Ammon's horn (tissue), 1 donor: ENCODE measurements around the gene NCS1.

Experiments
- DNase-seq: peaks from one replicate; pipeline ENCODE4 v3.0.0-alpha.2; 2016; ENCODE audit warnings: low spot score

NCS1 gene

GRCh38 chr9:130213911-130214761, 41.9 kb downstream of the NCS1 start:
- DNase-seq: no peak

DNA sequence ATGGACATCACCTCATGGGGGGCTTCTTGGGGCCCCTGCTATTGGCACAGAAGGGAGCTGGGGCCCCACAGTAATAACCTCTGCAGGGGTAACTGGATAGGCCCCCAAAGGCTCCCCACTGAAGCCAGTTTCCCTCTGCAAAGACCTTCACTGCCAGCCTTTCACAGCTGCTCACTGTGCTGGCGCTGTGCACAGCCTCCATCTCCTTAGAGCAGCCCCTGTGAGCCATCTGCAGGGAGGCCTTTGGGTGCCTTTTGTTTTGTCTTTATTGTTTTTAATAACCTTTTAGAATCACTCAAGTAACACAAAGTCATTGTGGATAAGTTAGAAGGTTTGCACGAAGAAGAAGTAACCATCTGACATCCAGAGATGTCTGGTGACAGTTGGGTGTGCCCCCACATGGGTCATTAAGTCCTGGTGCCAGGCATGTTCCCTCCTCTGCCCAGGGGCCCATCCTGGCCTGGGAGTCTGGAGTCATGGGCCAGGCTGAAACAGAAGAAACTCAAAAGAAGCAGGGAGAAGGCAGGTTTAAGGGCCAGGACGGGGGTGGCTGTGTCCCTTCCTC, 42.7 kb downstream of the NCS1 start:
- DNase-seq: no peak

- DNase-seq: no peak
These were observed 43.3 kb downstream of the NCS1 start for GRCh38 chr9:130215341-130216119.

GRCh38 chr9:130217838-130218237, 45.6 kb downstream of the NCS1 start:
- DNase-seq: no peak

- DNase-seq: no peak
These were observed 47.5 kb downstream of the NCS1 start for GRCh38 chr9:130219661-130220096.

GRCh38 chr9:130220352-130220751, 48.1 kb downstream of the NCS1 start:
- DNase-seq: no peak

GRCh38 chr9:130222833-130223232, 50.6 kb downstream of the NCS1 start:
- no peak for DNase-seq

DNA sequence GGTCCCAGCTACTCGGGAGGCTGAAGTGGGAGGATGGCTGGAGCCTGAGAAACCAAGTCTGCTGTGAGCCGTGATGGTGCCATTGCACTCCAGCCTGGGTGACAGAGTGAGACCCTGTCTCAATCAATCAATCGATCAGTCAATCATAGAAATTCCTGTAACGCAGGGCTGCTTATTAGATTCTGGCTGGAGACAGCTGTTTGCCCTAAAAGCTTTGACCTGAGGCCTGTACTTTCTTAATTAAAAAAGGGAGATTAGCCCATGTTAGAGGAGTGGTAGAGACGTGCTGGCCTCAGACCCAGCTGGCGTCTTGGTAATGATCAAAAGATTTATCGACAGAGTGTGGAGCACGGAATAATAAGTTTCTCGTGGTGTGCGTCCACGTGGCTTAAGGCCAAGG, 52.9 kb downstream of the NCS1 start:
- no peak for DNase-seq

GRCh38 chr9:130225586-130225985, 53.4 kb downstream of the NCS1 start:
- DNase-seq: no peak

DNA sequence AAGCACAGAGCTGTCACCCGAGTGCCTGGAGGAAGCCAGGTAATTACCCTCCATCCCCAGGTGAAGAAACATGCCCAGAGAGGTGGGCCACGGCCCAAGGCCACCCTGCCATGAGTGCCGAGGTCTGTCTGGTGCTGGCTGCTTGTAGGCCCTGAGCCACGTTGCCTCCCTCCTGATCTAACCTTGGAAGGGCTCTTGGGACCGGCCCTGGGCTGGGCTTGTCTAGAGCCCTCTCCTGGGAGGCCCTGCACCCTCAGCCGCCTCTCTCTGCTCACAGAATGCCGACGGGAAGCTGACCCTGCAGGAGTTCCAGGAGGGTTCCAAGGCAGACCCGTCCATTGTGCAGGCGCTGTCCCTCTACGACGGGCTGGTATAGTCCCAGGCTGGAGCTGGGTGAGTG, 53.9 kb downstream of the NCS1 start:
- DNase-seq: no peak

DNA sequence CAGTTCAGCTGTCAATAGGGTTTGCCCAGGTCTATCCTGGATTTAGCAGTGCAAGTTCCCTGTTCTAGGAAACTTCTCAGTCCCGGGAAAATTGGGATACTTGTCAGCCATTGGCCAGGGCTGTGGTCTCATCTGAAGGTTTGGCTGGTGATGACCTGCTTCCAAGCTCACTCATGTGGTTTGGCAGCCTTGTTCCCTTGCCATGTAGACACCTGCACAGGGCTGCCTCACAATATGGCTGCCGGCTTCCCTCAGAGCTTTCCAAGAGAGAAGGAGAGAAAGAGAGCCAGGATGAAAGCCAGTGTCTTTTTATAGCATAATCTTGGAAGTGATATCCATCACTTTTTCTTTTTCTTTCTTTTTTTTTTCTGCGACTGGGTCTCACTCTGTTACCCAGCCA, 55.6 kb downstream of the NCS1 start:
- no peak for DNase-seq

- DNase-seq: no peak
These were observed 57.6 kb downstream of the NCS1 start for GRCh38 chr9:130229759-130230158.

- no peak for DNase-seq
These were observed 58.4 kb downstream of the NCS1 start for GRCh38 chr9:130230631-130231030.

- no peak for DNase-seq
These were observed 60.8 kb downstream of the NCS1 start for GRCh38 chr9:130232899-130233586.

DNA sequence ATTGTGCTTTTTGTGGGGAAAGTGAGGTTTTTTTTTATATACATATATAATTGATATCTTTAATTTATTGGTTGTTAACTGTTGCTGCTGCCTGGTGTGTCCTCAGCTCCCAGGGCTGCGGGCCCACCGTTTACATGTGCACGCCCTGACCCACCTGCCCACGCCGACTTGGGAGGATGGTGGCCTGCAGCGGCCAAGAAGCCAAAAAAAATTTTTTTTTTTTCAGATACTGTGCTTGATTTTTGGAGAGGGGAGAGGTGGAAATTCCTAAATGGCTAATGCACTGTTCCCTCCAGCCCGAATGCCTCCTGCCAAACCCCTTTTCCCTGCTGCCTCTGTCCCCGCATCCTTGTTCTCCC, 61.4 kb downstream of the NCS1 start:
- DNase-seq: no peak

- no peak for DNase-seq
These were observed 62.4 kb downstream of the NCS1 start for GRCh38 chr9:130234340-130235260.

GRCh38 chr9:130235558-130236435, 63.6 kb downstream of the NCS1 start:
- DNase-seq: peak; percentile 66

DNA sequence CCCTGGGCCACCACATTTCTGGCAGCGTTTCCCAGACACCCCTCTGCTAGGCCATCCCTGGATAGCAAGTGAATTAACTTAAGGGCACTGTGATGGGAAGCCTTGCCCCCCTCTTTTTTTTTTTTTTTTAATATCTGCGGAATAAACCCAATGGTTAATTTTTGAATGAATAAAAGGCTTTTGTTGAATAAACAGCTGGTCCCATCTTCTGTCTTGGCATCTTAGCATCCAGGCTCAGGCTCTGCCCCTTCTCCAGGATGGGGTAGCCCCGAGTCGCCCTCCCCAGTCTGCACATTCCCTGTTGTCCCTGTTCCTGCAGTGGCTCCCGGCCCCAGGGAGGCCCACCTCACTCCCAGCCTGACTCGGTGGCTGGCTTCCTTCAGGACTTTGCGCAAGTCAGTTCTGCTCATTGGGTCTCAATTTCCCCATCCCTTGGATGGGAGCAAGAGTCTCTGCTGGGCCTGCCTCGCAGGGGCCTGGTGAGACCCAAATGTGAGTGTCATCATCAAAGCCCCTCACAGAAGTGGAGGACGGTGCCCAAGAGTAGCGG, 64.3 kb downstream of the NCS1 start:
- DNase-seq: no peak

DNA sequence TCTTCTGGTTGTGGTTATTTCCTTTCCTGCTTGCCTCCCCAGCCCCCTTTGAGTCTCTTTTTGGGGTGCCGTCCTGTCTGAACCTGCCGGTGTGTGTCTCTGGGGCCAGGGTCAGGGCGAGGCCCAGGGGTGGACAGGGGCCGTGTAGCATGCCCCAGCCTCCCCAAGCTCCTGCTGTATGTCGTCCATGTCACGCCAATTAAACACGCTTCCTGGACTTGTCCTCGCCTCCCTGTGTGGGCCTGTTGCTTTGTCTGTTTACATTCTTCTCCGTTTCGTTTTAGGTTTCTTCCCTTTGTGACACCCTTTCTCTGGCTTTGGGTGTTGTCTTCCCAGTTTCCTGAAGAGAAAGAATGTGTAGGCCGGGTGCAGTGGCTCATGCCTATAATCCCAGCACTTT, 64.9 kb downstream of the NCS1 start:
- DNase-seq: no peak
